ENCODE results near the gene SMIM20. TPM values are rescaled to one million over a fixed set of nuclear protein-coding genes. Genes with fewer than 3 reads are reported as not detected.
"Not testable (repeated sequence)": the region's sequence is repeated elsewhere in the genome, so short reads cannot be mapped to it uniquely, and the experiment has no call there.

Gene SMIM20
- 42.3 TPM for polyA plus RNA-seq (2012; ENCODE audit: insufficient read depth, insufficient read length)

DNA sequence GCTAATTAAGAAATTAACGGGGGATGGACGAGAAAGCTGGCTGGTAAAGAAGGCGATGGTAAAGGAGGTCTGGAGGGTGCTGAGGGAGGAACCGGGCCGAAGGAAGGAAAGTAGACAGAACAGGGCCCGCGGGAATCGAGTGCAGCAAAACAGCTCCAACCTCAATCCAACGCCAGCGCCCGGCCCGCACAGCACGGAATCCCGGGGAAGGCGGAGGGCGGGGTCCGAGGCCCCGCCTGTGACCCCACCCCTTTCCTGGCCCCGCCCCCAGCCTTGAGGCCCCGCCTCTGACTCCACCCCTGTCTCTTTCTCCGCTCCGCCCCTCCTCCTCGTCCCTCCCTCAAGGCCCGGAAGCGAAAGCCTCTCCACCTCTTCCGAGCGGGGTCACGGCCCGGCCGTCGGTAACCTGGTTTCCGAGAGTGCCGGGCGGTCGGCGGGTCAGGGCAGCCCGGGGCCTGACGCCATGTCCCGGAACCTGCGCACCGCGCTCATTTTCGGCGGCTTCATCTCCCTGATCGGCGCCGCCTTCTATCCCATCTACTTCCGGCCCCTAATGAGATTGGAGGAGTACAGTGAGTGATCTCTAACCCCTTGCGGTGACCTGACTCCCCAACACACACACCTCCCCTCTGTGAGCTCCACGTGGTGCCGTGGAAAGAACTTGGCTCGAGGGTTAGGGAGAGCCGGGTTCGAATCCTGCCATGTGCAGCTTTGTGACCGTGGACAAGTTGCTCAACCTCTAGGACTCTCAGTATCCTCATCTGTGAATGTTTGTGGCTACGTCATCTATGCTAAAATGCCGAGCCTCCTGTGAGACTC lies at the start of gene SMIM20:
Gene SMIM20, plus strand, starts transcription at position 370 of the 819 bp plus-strand sequence. Its CDS starts 94 bp downstream, at position 464.
- DNase-seq (ENCODE audit: low read depth, low spot score), result peak; percentile 87
- peak within 1 kb of the TSS; percentile 67 for H3K4me3 ChIP-seq (ENCODE audit: low read length)

DNA sequence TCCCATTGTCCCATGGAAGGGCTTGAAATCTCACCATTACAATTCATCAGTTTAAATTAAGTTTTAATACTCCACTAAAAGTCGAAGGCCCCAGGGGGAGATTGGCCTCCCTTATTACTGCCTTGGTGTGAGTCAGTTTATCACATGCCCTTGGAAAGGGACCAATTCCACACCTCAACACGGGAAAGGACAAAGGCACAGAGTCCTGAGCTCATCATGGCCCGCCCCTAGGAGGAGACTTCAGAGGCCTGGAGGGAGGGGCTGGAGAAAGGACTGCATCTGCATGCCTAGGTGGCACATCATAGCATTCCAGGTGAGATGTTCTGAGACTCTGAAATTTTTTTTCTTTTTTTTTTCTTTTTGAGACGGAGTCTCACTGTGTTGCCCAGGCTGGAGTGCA lies 48.4 kb upstream of the SMIM20 start:
- DNase-seq (ENCODE audit: low read depth, low spot score), result no peak
- no peak overlapping the region for H3K4me3 ChIP-seq (ENCODE audit: low read length)

DNA sequence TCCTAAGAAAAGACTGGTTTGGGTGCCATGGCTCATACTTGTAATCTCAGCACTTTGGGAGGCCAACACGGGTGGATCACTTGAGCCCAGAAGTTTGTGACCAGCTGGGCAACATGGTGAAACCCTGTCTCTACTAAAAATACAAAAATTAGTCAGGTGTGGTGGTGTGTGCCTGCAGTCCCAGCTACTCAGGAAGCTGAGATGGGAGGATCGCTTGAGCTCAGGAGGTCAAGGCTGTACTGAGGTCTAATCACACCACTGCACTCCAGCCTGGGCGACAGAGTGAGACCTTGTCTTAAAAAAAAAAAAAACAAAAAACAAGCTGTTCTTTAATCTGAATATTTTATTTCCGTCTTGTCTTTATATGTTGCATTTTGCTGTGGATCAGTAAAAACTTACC lies 47.6 kb upstream of the SMIM20 start:
- not testable (repeated sequence) for H3K4me3 ChIP-seq (ENCODE audit: low read length); DNase-seq (ENCODE audit: low read depth, low spot score)

DNA sequence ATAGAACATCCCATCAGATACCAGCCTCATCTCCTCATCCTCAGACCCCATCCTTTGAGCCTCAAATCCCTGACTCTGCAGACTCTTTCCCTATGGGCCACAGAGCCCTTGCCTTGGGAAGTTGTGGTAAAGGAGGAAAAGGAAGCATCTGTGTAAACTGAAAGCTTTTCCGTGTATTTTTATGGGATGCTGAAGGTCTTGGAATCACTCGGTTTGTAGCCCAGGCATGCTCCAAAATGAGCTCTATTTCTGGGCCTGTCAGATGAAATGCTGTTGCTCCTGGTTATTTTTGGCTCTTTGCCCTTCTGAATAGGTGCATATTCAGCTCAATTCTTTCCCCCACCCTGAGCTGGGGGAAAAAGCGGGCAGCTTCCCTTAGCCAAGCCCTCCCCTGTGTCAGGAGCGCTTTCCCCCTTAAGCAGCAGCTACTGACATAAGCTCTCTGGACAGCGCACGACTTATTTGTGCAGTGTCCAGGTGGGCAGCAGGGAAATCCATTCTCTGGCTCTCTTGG lies 46.2 kb upstream of the SMIM20 start:
- no peak overlapping the region for H3K4me3 ChIP-seq (ENCODE audit: low read length)
- DNase-seq (ENCODE audit: low read depth, low spot score), result no peak

DNA sequence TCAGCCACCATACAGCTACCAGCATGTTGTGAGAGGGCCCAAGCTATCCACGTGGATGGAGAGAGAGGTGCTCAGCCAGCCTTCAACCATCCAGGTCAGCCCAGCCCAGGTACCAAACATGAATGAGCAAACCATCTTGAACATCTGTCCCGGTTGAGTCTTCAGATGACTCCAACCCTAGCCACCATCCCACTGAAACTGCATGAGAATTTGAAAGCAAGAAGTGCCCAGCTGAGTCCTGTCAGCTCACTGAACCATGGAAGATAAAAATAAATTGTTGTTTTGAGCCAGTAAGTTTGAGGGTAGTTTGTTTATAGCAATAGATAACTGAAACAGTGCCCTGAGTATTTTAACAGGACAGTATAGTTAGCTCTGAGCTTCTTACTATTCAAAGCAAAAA lies 43.9 kb upstream of the SMIM20 start:
- no peak overlapping the region for H3K4me3 ChIP-seq (ENCODE audit: low read length)
- no peak for DNase-seq (ENCODE audit: low read depth, low spot score)

DNA sequence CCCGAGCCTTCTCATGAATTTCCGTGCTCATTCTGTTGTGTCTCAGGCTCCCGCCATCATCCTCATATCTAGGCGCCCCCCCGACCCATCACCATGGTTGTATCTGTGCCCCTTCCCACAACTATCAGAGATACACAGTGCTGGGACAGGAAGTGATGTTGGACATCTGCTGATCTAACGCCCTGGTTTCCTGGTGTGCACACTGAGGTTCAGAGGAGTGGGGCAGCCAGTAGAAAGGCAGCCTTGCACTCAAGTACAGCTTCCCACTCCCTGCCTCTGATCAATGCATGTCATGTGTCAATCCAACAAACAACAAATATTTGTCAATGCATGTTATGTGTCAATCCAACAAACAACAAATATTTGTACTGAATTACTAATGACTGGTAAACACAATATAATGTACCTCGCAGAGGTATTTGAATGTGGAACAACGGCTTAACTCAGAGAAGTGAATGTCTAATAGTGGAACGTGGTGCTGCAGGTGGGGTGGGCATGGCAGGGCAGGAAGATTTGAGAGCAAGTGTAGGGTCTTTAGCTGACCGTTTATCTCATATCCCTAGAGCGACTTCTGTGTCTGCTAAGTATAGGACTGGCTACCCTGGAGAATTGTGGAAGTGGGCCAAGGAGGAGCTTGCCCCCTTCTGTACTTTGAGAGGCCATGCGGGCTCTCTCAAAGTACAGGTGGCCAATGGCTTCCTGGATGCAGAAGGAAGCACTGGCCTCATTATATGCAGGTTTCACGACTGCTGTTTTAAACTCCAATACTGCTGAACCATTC lies 41.0 kb upstream of the SMIM20 start:
- H3K4me3 ChIP-seq (ENCODE audit: low read length), result no peak overlapping the region
- no peak for DNase-seq (ENCODE audit: low read depth, low spot score)

DNA sequence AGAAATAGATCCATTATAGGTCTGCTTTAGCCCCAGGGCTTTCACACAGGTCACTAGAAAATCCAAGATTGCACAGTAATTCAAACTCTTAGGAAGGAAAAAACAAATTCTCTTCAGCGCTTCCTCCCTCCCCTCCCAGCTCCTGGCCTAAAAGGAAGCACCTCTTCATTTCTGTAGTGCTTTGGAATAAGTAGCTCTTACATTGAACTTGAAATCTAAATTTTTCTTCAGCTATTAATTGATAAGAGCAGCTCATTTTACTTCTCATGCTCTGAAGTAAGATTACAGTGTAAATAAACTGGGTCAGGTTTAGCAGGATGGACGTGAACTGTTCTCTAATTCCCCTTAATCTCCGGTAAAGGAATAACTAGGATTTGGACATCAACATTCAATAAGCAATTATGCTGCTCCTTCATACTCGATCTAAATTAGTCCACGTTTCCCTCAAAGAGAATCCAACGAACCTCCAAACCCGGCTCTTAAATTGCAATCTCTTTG lies 40.3 kb upstream of the SMIM20 start:
- no peak for DNase-seq (ENCODE audit: low read depth, low spot score)
- no peak overlapping the region for H3K4me3 ChIP-seq (ENCODE audit: low read length)

DNA sequence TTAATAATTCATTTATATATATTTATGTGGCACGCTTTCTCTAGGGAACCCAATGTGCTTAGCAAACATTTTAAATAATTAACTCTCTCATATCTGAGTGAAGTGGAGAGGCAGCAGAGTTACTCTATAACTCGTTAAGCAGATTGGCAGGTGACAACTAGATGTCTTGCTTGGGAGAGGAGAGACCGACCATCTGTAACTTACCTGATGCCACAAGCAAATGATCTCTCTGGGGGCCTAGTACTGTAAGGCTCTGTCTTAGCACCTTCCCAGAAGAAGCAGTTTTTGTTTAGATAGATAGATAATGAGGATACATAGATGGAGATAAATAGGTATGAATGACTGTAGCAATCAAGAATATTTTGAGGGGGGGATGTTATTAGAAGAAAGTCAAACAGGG lies 39.4 kb upstream of the SMIM20 start:
- no peak for DNase-seq (ENCODE audit: low read depth, low spot score)
- H3K4me3 ChIP-seq (ENCODE audit: low read length), result no peak overlapping the region

DNA sequence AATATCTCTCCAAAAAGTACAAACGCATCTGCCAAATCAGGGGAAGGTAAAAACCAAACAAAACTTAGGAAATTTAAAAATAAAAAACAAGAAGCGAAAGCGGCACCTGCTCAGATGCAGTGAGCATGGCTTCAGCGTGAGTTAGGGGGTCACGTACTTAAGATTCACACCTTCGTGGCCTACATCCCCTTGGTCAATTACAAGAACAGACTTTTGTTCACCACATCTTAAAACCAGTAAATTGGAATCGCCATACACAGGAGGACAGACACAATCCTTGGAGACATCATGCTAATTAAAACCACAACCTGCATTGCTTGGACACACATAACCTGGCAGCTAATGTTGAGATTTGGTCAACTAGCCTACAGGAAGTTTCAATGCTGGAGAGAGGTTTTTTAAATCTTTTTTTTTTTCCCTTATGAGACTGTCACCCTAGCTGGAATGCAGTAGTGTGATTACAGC lies 38.7 kb upstream of the SMIM20 start:
- no peak overlapping the region for H3K4me3 ChIP-seq (ENCODE audit: low read length)
- DNase-seq (ENCODE audit: low read depth, low spot score), result no peak

DNA sequence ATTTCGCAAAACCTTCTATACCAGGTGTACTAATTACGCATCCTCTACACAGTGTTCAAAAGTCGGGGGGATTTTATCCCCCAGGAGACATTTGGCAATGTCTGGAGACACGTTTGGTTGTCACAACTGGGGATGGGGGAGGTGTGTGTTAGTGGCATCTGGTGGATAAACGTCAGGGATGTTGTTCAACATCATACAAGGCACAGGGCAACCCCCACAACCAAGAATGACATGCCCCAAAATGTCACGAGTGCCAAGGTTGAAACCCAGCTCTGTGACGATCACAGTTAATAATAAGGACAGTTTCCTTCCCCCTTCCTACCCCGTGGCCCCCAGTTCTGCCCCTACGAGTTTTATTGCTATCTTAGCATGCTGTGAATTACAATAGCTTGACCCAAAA lies 35.3 kb upstream of the SMIM20 start:
- H3K4me3 ChIP-seq (ENCODE audit: low read length), result no peak overlapping the region
- no peak for DNase-seq (ENCODE audit: low read depth, low spot score)

DNA sequence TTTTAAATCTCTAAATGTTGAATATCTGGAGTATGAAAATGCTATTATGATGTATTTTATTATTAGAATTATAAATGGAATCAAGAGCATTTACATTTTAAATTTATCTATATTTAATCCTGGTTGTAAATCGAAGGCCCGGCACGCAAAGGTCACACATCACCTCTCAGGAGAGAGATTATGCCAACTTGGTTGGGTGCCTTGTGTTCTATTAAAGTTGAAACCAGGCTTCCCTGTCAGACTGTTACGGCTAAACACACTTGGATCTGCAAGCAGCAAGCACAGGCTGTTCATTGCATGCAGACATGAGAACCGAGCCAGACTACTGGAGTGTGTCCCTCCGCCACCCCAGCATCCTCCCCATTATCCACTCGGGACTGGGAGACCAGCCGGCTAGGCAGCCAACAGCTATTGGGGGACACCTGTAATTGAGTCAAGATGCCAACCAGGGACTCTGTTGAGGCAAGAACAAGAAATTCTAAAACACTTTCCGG lies 34.9 kb upstream of the SMIM20 start:
- no peak overlapping the region for H3K4me3 ChIP-seq (ENCODE audit: low read length)
- no peak for DNase-seq (ENCODE audit: low read depth, low spot score)

DNA sequence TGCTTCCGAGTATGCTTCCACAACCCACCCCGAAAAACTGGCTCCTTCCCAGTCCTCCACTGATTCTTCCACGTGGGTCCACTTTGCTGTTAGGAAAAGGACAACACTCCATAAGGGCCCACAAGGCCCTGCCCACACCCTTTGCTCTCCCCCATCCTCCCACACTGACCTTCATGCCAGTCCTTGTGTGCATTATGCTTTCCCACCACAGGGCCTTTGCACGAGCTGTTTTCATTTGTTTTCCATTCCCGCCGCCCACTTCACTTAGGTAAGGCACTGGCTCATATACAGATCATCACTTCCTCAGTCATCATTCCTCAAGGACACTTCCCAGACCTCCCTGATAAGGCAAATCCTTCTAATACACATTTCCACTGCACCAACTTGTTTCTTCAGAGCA lies 34.4 kb upstream of the SMIM20 start:
- H3K4me3 ChIP-seq (ENCODE audit: low read length), result no peak overlapping the region
- no peak for DNase-seq (ENCODE audit: low read depth, low spot score)

DNA sequence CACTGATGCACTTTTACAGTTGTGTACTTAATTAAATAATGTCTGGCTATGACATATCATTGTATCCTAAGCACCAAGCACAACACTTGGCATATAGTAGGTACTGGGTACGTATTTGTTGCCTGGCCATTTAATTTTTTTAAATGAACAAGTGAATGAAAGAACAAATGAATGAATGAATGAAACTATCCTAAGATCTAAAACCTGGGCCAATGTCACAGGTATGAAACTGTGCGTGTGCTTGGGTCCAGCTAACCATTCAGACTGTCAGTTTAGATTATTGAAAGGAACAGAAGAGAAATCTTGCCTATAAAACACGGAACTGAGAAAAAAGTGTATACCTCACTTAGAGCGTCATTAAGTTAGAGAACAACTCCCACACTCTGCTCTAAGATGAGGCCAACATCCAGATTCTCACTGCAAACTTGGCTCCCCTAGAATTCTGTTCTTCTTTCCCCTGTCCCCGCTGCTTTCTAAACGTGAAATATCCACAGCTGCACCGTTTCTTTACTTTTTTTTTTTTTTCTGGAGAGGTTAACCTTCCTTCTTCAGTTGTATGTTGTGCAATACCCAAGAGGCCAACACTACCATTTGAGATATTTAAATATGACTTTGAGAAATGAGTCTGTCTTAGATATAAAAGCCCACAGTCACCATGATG lies 33.9 kb upstream of the SMIM20 start:
- DNase-seq (ENCODE audit: low read depth, low spot score), result no peak
- H3K4me3 ChIP-seq (ENCODE audit: low read length), result no peak overlapping the region

DNA sequence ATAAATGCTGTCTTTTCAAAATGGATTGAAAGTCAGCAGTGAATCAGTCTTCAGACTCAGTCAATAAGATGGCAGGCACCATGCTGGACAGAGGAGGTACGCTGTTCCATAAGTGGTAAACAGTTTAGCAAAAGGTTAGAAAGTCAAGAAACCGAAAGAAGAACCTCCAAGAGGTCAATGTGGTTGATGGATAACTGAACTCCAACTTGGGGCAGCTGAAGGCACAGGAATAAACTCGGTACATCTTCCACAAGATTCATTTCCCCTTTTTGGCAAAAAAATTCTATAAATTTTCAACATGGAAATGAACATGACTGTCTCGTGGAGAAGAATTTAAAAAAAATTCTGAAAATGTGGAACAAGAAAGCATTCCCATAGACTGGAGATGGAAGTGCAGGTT lies 32.8 kb upstream of the SMIM20 start:
- no peak for DNase-seq (ENCODE audit: low read depth, low spot score)

DNA sequence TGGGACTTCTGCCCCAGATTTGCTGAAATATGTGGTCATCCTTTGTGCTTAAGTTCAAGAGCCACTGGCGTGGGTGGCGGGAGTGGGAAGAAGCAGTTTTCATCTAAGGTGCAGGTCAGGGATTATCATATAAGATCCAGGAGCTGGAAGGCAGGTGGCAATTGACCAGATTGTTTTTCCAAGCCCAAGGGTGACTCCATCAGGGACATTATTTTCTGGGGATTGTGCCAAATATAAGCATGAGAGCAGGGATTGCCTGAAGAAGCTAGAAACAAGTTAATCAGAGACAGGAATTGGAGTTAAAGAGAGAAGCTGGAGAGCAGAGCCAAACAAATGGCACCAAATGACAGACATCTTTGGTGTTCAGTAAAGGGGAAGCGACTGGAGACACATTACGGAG lies 31.8 kb upstream of the SMIM20 start:
- DNase-seq (ENCODE audit: low read depth, low spot score), result no peak
- H3K4me3 ChIP-seq (ENCODE audit: low read length), result no peak overlapping the region

More for the DNA sequence above, 32.8 kb upstream of the SMIM20 start:
- no peak overlapping the region for H3K4me3 ChIP-seq (ENCODE audit: low read length)

DNA sequence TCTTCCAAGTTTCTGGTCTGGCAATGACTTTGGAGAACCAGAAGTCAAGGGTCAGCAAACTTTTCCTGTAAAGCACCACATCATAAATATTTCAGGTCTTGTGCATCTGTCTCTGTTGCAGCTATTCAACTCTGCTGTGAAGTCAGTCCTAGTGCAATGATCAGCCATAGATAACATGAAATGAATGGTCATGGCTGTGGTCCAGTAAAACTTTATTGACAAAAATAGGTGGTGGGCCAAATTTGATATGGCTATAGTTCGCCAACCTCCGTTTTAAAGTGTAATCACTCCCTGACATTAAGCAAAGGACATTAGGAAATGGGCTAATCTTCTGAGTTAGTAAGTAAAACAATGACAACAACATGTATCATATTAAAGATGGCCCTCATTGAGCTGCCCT lies 30.5 kb upstream of the SMIM20 start:
- DNase-seq (ENCODE audit: low read depth, low spot score), result no peak
- no peak overlapping the region for H3K4me3 ChIP-seq (ENCODE audit: low read length)

DNA sequence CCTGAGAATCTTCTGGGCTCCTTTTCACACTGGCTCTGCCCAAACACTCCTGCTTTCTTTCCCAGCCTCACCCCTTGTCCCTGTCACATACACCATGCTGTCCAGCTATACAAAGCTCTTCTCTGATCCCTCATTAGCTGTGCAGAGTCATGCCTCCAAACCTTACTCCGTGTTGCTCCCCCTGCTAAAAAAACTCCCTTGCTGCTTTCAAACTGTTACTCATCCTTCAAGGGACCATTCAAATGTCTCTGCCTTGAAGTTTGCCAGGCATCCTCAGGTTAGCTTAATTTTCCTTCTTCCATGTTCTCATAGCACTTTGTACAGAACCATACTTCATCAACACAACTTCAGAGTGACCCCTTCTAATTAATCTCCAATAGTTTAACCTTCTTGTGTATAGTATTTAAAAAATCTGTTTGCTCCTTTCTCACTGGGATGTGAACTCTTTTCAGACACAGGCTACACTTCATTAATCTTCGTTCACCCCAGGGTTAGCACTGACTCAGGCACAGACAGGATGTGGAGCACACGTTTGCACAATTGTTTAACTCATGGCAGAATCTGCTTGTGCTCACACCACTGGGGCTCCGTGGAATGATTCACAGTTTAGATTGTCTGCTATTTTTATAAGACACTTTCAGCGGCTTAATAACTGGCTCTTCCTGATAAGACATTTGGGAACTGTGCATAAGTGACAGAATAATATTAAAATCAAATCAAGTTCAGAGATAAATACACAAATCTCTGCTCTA lies 29.8 kb upstream of the SMIM20 start:
- no peak for DNase-seq (ENCODE audit: low read depth, low spot score)
- H3K4me3 ChIP-seq (ENCODE audit: low read length), result no peak overlapping the region

DNA sequence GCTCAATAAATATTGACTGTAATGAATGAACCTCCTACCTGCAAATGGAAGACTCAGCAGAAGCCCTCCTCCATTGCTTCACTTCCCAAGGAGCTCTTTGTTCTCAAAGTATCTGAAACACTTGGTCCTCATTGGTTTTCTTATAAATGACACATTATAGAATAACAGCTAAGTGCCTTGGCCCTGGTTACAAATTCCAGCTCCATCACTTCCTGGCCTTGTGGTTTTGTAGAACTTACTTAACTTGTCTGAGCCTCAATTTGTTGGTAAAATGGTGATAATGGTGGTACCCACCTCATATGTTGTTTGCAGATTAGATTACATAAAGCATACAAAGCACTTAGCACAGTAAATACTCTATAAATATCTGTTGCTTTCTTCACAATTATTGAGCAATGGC lies 25.2 kb upstream of the SMIM20 start:
- no peak overlapping the region for H3K4me3 ChIP-seq (ENCODE audit: low read length)
- no peak for DNase-seq (ENCODE audit: low read depth, low spot score)

Measured in Jurkat, Clone E6-1 (cell line).